IMR-90 (cell line): ENCODE data around the gene SERPINB13. TPM values are rescaled to one million over a fixed set of nuclear protein-coding genes. Genes with fewer than 3 reads are reported as not detected.

Experiments
- ATAC-seq: fragments of 200-7000 bp; cut with Tn5 transposase; 2 replicates; pipeline ENCODE4 v1.9.1; 2020; ENCODE audit warnings: low read depth, mild to moderate bottlenecking, moderate library complexity
- BruUV-seq: library from RNA; stranded (reverse); fragments of 400-500 nt; replicated peaks from 2 replicates; lab custom pipeline; 2021; lab: Mats Ljungman, UMichigan
- CTCF ChIA-PET: fragments of 300-600 bp; formaldehyde crosslinking; extraction: SDS; loops from one replicate; lab custom pipeline; 2021; ENCODE audit warnings: antibody characterized with exemption; lab: Yijun Ruan, JAX
- POLR2A ChIA-PET: fragments of 300-600 bp; sonication (Branson Sonifier 250); formaldehyde crosslinking; loops from one replicate; lab custom pipeline; 2022; ENCODE audit warnings: antibody characterized with exemption; ENCODE audit not compliant: unreplicated experiment; lab: Charles Lee
- DNase-seq: peaks from one replicate; pipeline ENCODE4 v3.0.0; 2013
- H2AFZ ChIP-seq: replicated peaks from 2 replicates; pipeline ENCODE3; 2013; ENCODE audit warnings: low read length, mild to moderate bottlenecking; ENCODE audit not compliant: poor library complexity
- H2AK5ac ChIP-seq: 2 replicates; pipeline ENCODE4 v1.6.1; 2013; ENCODE audit warnings: low read depth, low read length, inconsistent platforms
- H2AK9ac ChIP-seq: replicated peaks from 2 replicates; pipeline ENCODE3; 2013; ENCODE audit warnings: mild to moderate bottlenecking, low read depth, low read length, moderate library complexity; ENCODE audit not compliant: poor library complexity
- H2BK120ac ChIP-seq: 2 replicates; pipeline ENCODE4 v1.6.1; 2013; ENCODE audit warnings: low read depth, low read length, inconsistent platforms
- H2BK15ac ChIP-seq: 3 replicates; pipeline ENCODE4 v1.6.1; 2013; ENCODE audit warnings: low read depth, low read length, inconsistent platforms
- H2BK20ac ChIP-seq: 2 replicates; pipeline ENCODE4 v1.6.1; 2013; ENCODE audit warnings: low read depth, mild to moderate bottlenecking, inconsistent platforms, low read length, moderate library complexity
- H2BK5ac ChIP-seq: 2 replicates; pipeline ENCODE4 v1.6.1; 2013; ENCODE audit warnings: mild to moderate bottlenecking, low read depth, low read length, inconsistent platforms; ENCODE audit not compliant: poor library complexity, severe bottlenecking
- H3K14ac ChIP-seq: replicated peaks from 2 replicates; pipeline ENCODE4 v1.6.1; 2013; ENCODE audit warnings: low read depth, low read length, inconsistent platforms
- H3K18ac ChIP-seq: 2 replicates; pipeline ENCODE4 v1.6.1; 2013; ENCODE audit warnings: low read depth, low read length, control low read depth
- H3K23ac ChIP-seq: 2 replicates; pipeline ENCODE4 v1.6.1; 2013; ENCODE audit warnings: low read depth, low read length, inconsistent platforms
- H3K27ac ChIP-seq: 2 replicates; pipeline ENCODE4 v1.5.1; 2013; ENCODE audit warnings: mild to moderate bottlenecking, control low read depth, low read length; ENCODE audit not compliant: insufficient read depth
- H3K27me3 ChIP-seq: 2 replicates; pipeline ENCODE4 v1.6.1; 2013; ENCODE audit warnings: low read length; ENCODE audit not compliant: control insufficient read depth, insufficient read depth
- H3K36me3 ChIP-seq: 2 replicates; pipeline ENCODE4 v1.6.1; 2013; ENCODE audit warnings: low read length, mixed read lengths; ENCODE audit not compliant: control insufficient read depth, insufficient read depth
- H3K4ac ChIP-seq: 2 replicates; pipeline ENCODE4 v1.6.1; 2013; ENCODE audit warnings: low read depth, low read length, inconsistent platforms
- H3K4me1 ChIP-seq: 2 replicates; pipeline ENCODE4 v1.6.1; 2013; ENCODE audit warnings: low read length, mixed read lengths; ENCODE audit not compliant: control insufficient read depth, insufficient read depth
- H3K4me2 ChIP-seq: 2 replicates; pipeline ENCODE4 v1.6.1; 2013; ENCODE audit warnings: low read depth, mild to moderate bottlenecking, control low read depth, low read length, moderate library complexity
- H3K4me3 ChIP-seq: 2 replicates; pipeline ENCODE4 v1.5.1; 2013; ENCODE audit warnings: low read depth, mild to moderate bottlenecking, control low read depth, low read length, moderate library complexity; ENCODE audit not compliant: insufficient read depth
- H3K56ac ChIP-seq: 2 replicates; pipeline ENCODE4 v1.6.1; 2013; ENCODE audit warnings: low read length, inconsistent platforms; ENCODE audit not compliant: insufficient read depth; ENCODE audit errors: extremely low read depth
- H3K79me1 ChIP-seq, 2 experiments: 2 replicates each; pipeline ENCODE4 v1.6.1; 2013; ENCODE audit warnings: low read length in 2 of 2, inconsistent platforms in 1 of 2, low read depth in 1 of 2
- H3K9ac ChIP-seq: 2 replicates; pipeline ENCODE4 v1.6.1; 2013; ENCODE audit warnings: low read depth, low read length, control low read depth
- H3K9me1 ChIP-seq: 2 replicates; pipeline ENCODE4 v1.6.1; 2013; ENCODE audit warnings: low read length, inconsistent platforms; ENCODE audit not compliant: insufficient read depth
- H3K9me3 ChIP-seq: 2 replicates; pipeline ENCODE4 v1.6.1; 2013; ENCODE audit warnings: low read length; ENCODE audit not compliant: control insufficient read depth, insufficient read depth
- H4K20me1 ChIP-seq: 2 replicates; pipeline ENCODE4 v1.6.1; 2013; ENCODE audit warnings: low read length, inconsistent platforms; ENCODE audit not compliant: insufficient read depth
- H4K5ac ChIP-seq: 2 replicates; pipeline ENCODE4 v1.6.1; 2013; ENCODE audit warnings: mild to moderate bottlenecking, low read depth, low read length, control low read depth
- H4K8ac ChIP-seq, 2 experiments: 2 replicates each; pipeline ENCODE4 v1.6.1; 2013; ENCODE audit warnings: low read depth in 2 of 2, low read length in 2 of 2, control low read depth in 1 of 2, inconsistent platforms in 1 of 2
- H4K91ac ChIP-seq: 2 replicates; pipeline ENCODE4 v1.6.1; 2013; ENCODE audit warnings: low read depth, low read length, inconsistent platforms; ENCODE audit not compliant: insufficient read depth
- CEBPB ChIP-seq: IDR thresholded peaks from 2 replicates; pipeline ENCODE4 v1.6.1; 2012; ENCODE audit warnings: low read depth, low read length, improper control_type of control experiment
- CHD1 ChIP-seq: IDR thresholded peaks from 2 replicates; pipeline ENCODE4 v1.6.1; 2012; ENCODE audit warnings: low read depth, low read length, improper control_type of control experiment
- CTCF ChIP-seq: conservative IDR thresholded peaks from 2 replicates; pipeline ENCODE4 v1.5.1; 2012; ENCODE audit warnings: mild to moderate bottlenecking, low read depth, low read length, improper control_type of control experiment
- ELK1 ChIP-seq: fragments of 150-350 bp; IDR thresholded peaks from 2 replicates; pipeline ENCODE4 v1.6.1; 2016; ENCODE audit warnings: low read depth, mild to moderate bottlenecking, low read length, moderate library complexity, borderline replicate concordance
- FOS ChIP-seq: fragments of 150-350 bp; IDR thresholded peaks from 2 replicates; pipeline ENCODE4 v1.6.1; 2016; ENCODE audit warnings: low read depth, low read length
- MAFK ChIP-seq: IDR thresholded peaks from 2 replicates; pipeline ENCODE4 v1.6.1; 2012; ENCODE audit warnings: low read depth, low read length, improper control_type of control experiment
- MAZ ChIP-seq: IDR thresholded peaks from 2 replicates; pipeline ENCODE4 v1.6.1; 2012; ENCODE audit warnings: low read depth, mild to moderate bottlenecking, low read length, improper control_type of control experiment, moderate library complexity, borderline replicate concordance
- MXI1 ChIP-seq: IDR thresholded peaks from 2 replicates; pipeline ENCODE4 v1.6.1; 2012; ENCODE audit warnings: low read depth, mild to moderate bottlenecking, low read length, moderate library complexity, borderline replicate concordance
- NFE2L2 ChIP-seq: fragments of 150-350 bp; IDR thresholded peaks from 2 replicates; pipeline ENCODE4 v1.6.1; 2016; ENCODE audit warnings: low read depth, mild to moderate bottlenecking, low read length
- POLR2A ChIP-seq: IDR thresholded peaks from 2 replicates; pipeline ENCODE4 v1.6.1; 2012; ENCODE audit warnings: mild to moderate bottlenecking, low read depth, low read length
- RAD21 ChIP-seq: IDR thresholded peaks from 2 replicates; pipeline ENCODE4 v1.6.1; 2012; ENCODE audit warnings: low read length, improper control_type of control experiment
- RCOR1 ChIP-seq: IDR thresholded peaks from 2 replicates; pipeline ENCODE4 v1.6.1; 2012; ENCODE audit warnings: mild to moderate bottlenecking, low read length, improper control_type of control experiment; ENCODE audit not compliant: insufficient replicate concordance
- RFX5 ChIP-seq: IDR thresholded peaks from 2 replicates; pipeline ENCODE4 v1.8.0; 2012; ENCODE audit warnings: low read depth, mild to moderate bottlenecking, low read length, moderate library complexity
- SMC3 ChIP-seq: fragments of 150-350 bp; IDR thresholded peaks from 2 replicates; pipeline ENCODE4 v1.6.1; 2016; ENCODE audit warnings: low read depth, mild to moderate bottlenecking, antibody characterized with exemption, low read length, moderate library complexity
- USF2 ChIP-seq: fragments of 150-350 bp; IDR thresholded peaks from 2 replicates; pipeline ENCODE4 v1.6.1; 2017; ENCODE audit warnings: mild to moderate bottlenecking, antibody characterized with exemption, low read length, low read depth
- WGBS, 2 experiments: methylation state at CpG; one replicate each; pipeline versions ENCODE4 v1.1.5 to v1.1.7; 2013; ENCODE audit warnings: missing lambda C conversion rate in 2 of 2; ENCODE audit not compliant: insufficient read length in 1 of 2; ENCODE audit errors: extremely low coverage in 2 of 2; 5-methylcytosine and 5-hydroxymethylcytosine counted together
- dilution Hi-C: fragments of 300-500 bp; cut with HindIII; formaldehyde crosslinking; loops from one replicate; pipeline ENCODE4 v1.14.3; 2018; ENCODE audit warnings: low sequenced_read_pairs; ENCODE audit not compliant: unreplicated experiment
- in situ Hi-C: fragments of 300-500 bp; cut with MboI; formaldehyde crosslinking; loops from 3 replicates; pipeline ENCODE4 v1.14.3; 2019; ENCODE audit warnings: low sequenced_read_pairs, inconsistent platforms, mixed read lengths
- intact Hi-C: fragments of 100-400 bp; cut with micrococcal nuclease; formaldehyde crosslinking; loops from 2 replicates; pipeline ENCODE4 v1.10.0; 2022
- polyA plus RNA-seq, 3 experiments: library from polyadenylated mRNA; depleted of rRNA; stranded (reverse); fragments of >200 nt; gene quantifications; 2 replicates each; pipeline ENCODE4 v1.2.3, GENCODE V29; 2012; ENCODE audit warnings: low replicate concordance in 1 of 3
- total RNA-seq: library from RNA; depleted of rRNA; stranded (reverse); fragments of >200 nt; gene quantifications from 2 replicates; pipeline ENCODE4 v1.2.3, GENCODE V29; 2012

SERPINB13 gene
- total and polyA plus RNA-seq, 2 of the 4 experiments (the other 2 are of a cell fraction): not detected

- dilution Hi-C loops: no loop called here
- no peak overlapping the region for H3K14ac ChIP-seq
- H2AK5ac ChIP-seq: no peak overlapping the region
- no peak overlapping the region for H2AFZ ChIP-seq
- no peak overlapping the region for H3K4me2 ChIP-seq
- POLR2A ChIA-PET: no interaction called here
- no TSS peak for BruUV-seq
- in situ Hi-C loops: no loop called here
- DNase-seq (no peak), ATAC-seq (no peak)
- no peak overlapping the region for H3K23ac ChIP-seq
- H3K27me3 ChIP-seq: peaks cover 2% of the 10 kb centered on the region; the same call in 1 of the 2 replicates
- no peaks in the 10 kb centered on the region for H3K9me1 ChIP-seq
- H3K9me3 ChIP-seq: no peaks in the 10 kb centered on the region
- intact Hi-C loops: no loop called here
- no peak overlapping the region for H4K5ac ChIP-seq
- H3K56ac ChIP-seq: no peak overlapping the region
- no peaks in the 10 kb centered on the region for H3K36me3 ChIP-seq
- H2BK120ac ChIP-seq: no peak overlapping the region
- H4K91ac ChIP-seq: no peak overlapping the region
- H4K8ac ChIP-seq: no peak overlapping the region
- H3K27ac ChIP-seq: no peak overlapping the region
- H2AK9ac ChIP-seq: no peak overlapping the region
- H2BK15ac ChIP-seq: no peak overlapping the region
- H2BK20ac ChIP-seq: no peak overlapping the region
- CTCF ChIA-PET: interaction anchor here (0.6 kb wide), 1 partner anchor 27 kb away, joined by 4 read pairs; no protein-coding TSS in a partner anchor
- H4K20me1 ChIP-seq: no peaks in the 10 kb centered on the region
- no peak overlapping the region for H3K18ac ChIP-seq
- no CpG with 5 or more reads among the region's 1 CpG for WGBS, 2 experiments
- H3K4ac ChIP-seq: no peak overlapping the region
- H3K9ac ChIP-seq: no peak overlapping the region
- no peak for TF ChIP-seq POLR2A
- TF ChIP-seq CTCF: no peak
- no peak for TF ChIP-seq SMC3
- TF ChIP-seq ELK1: no peak
- TF ChIP-seq CHD1: no peak
- no peak for TF ChIP-seq RFX5
- no peak for TF ChIP-seq FOS
- no peak for TF ChIP-seq NFE2L2
- TF ChIP-seq RCOR1: no peak
- no peak for TF ChIP-seq USF2
- no peak for TF ChIP-seq MXI1
- no peak for TF ChIP-seq MAZ
- no peak for TF ChIP-seq RAD21
- TF ChIP-seq CEBPB: no peak
- TF ChIP-seq MAFK: no peak
- H3K4me3 ChIP-seq: no peak overlapping the region
- no peak overlapping the region for H2BK5ac ChIP-seq
- no peaks in the 10 kb centered on the region for H3K79me1 ChIP-seq
- H3K4me1 ChIP-seq: no peaks in the 10 kb centered on the region
Observed at GRCh38 chr18:63550068-63550467, 37.1 kb upstream of the SERPINB13 start.
